Stimulated activated CD4-positive, alpha-beta T cell treated with anti-CD3 and anti-CD28 coated beads, Interleukin-4, amount 100 ng/mL, for 4 hours (primary cell): Measurements from ENCODE around the gene SPTB.

ENCODE experiments used
- DNase-seq, 2 experiments: peaks; one replicate each; pipeline ENCODE4 v3.0.0-alpha.2; 2020

The SPTB gene

GRCh38 chr14:64880221-64881121 lies 764 bp upstream of the SPTB start:
- peak; percentile 53 to 64 for DNase-seq

- no peak for DNase-seq
Observed at GRCh38 chr14:64878837-64879634, 671 bp downstream of the SPTB start.

GRCh38 chr14:64877846-64878245 lies 1.9 kb downstream of the SPTB start:
- no peak for DNase-seq

- DNase-seq: no peak
Observed at GRCh38 chr14:64875350-64875749, 4.4 kb downstream of the SPTB start.

- DNase-seq: no peak
Observed at GRCh38 chr14:64873506-64874219, 6.0 kb downstream of the SPTB start.

GRCh38 chr14:64871344-64871743 lies 8.4 kb downstream of the SPTB start:
- DNase-seq: no peak

GRCh38 chr14:64870160-64870559 lies 9.5 kb downstream of the SPTB start:
- no peak for DNase-seq

GRCh38 chr14:64868841-64869240 lies 10.9 kb downstream of the SPTB start:
- DNase-seq: no peak

- DNase-seq: no peak
Observed at GRCh38 chr14:64868379-64868778, 11.3 kb downstream of the SPTB start.

GRCh38 chr14:64867182-64867581 lies 12.5 kb downstream of the SPTB start:
- DNase-seq: no peak

GRCh38 chr14:64865992-64866391 lies 13.7 kb downstream of the SPTB start:
- DNase-seq: no peak

- no peak for DNase-seq
Observed at GRCh38 chr14:64865109-64865508, 14.6 kb downstream of the SPTB start.

GRCh38 chr14:64864258-64864657 lies 15.4 kb downstream of the SPTB start:
- DNase-seq: no peak

GRCh38 chr14:64861916-64862315 lies 17.8 kb downstream of the SPTB start:
- no peak for DNase-seq

- DNase-seq: no peak
Observed at GRCh38 chr14:64860039-64860438, 19.7 kb downstream of the SPTB start.

GRCh38 chr14:64857979-64858744 lies 21.5 kb downstream of the SPTB start:
- DNase-seq: no peak

- no peak for DNase-seq
Observed at GRCh38 chr14:64856529-64857445, 22.9 kb downstream of the SPTB start.

GRCh38 chr14:64855721-64856528 lies 23.8 kb downstream of the SPTB start:
- DNase-seq: no peak

- no peak for DNase-seq
Observed at GRCh38 chr14:64850369-64851137, 29.2 kb downstream of the SPTB start.

GRCh38 chr14:64849940-64850339 lies 29.8 kb downstream of the SPTB start:
- DNase-seq: no peak
